Fibroblast of lung (primary cell): ENCODE results near the gene NFATC4. TPM values are rescaled to one million over a fixed set of nuclear protein-coding genes. Genes with fewer than 3 reads are reported as not detected.

ENCODE experiments used
- DNase-seq, 2 donors: peaks; one replicate each; pipeline versions ENCODE4 v3.0.0 to v3.0.0-alpha.2; 2010; ENCODE audit warnings: low read depth in 2 of 2
- H2AFZ ChIP-seq: 2 replicates; pipeline ENCODE4 v1.5.1; 2012; ENCODE audit warnings: low read length, control low read depth, inconsistent platforms
- H3K27ac ChIP-seq: 2 replicates; pipeline ENCODE4 v1.5.1; 2011; ENCODE audit warnings: low read length, control low read depth; ENCODE audit not compliant: insufficient read depth
- H3K27me3 ChIP-seq: 2 replicates; pipeline ENCODE4 v1.5.1; 2011; ENCODE audit warnings: mild to moderate bottlenecking, low read length; ENCODE audit not compliant: control insufficient read depth, insufficient read depth
- H3K36me3 ChIP-seq: 2 replicates; pipeline ENCODE4 v1.5.1; 2011; ENCODE audit warnings: low read length; ENCODE audit not compliant: control insufficient read depth, insufficient read depth
- H3K4me1 ChIP-seq: 2 replicates; pipeline ENCODE4 v1.5.1; 2011; ENCODE audit warnings: low read length; ENCODE audit not compliant: control insufficient read depth, insufficient read depth; ENCODE audit errors: extremely low read depth
- H3K4me2 ChIP-seq: 2 replicates; pipeline ENCODE4 v1.5.1; 2011; ENCODE audit warnings: low read length, control low read depth; ENCODE audit not compliant: insufficient read depth; ENCODE audit errors: extremely low read depth
- H3K4me3 ChIP-seq, 4 experiments: fragments of 200-600 bp in 1 of 4; sonication (generic) in 1 of 4; replicated peaks in 1 of 4; 2 replicates each; pipeline ENCODE4 v1.5.1; 2011 to 2016; ENCODE audit warnings: low read length in 4 of 4, low read depth in 3 of 4, mild to moderate bottlenecking in 3 of 4, control low read depth in 2 of 4, inconsistent platforms in 1 of 4, mixed read lengths in 1 of 4; ENCODE audit not compliant: insufficient read depth in 1 of 4; ENCODE audit errors: control extremely low read depth in 1 of 4
- H3K79me2 ChIP-seq: 2 replicates; pipeline ENCODE4 v1.5.1; 2012; ENCODE audit warnings: mild to moderate bottlenecking, low read length, inconsistent platforms; ENCODE audit not compliant: control insufficient read depth, insufficient read depth
- H3K9ac ChIP-seq: 2 replicates; pipeline ENCODE4 v1.5.1; 2011; ENCODE audit warnings: mild to moderate bottlenecking, low read length, control low read depth; ENCODE audit not compliant: insufficient read depth
- H3K9me3 ChIP-seq: 2 replicates; pipeline ENCODE4 v1.5.1; 2012; ENCODE audit warnings: low read depth, low read length; ENCODE audit not compliant: control insufficient read depth, insufficient read depth
- H4K20me1 ChIP-seq: 2 replicates; pipeline ENCODE4 v1.5.1; 2011; ENCODE audit warnings: low read length; ENCODE audit not compliant: control insufficient read depth, insufficient read depth; ENCODE audit errors: extremely low read depth
- CTCF ChIP-seq, 2 donors: IDR thresholded peaks in 1 of 2; conservative IDR thresholded peaks in 1 of 2; 1 replicate in 1 of 2; 2 replicates in 1 of 2; pipeline ENCODE4 v1.5.1; 2011 to 2012; ENCODE audit warnings: low read length in 2 of 2, control low read depth in 1 of 2, inconsistent platforms in 1 of 2, low read depth in 1 of 2, mild to moderate bottlenecking in 1 of 2
- EZH2 ChIP-seq: IDR thresholded peaks from 2 replicates; pipeline ENCODE4 v1.5.1; 2012; ENCODE audit warnings: low read length, control low read depth, mild to moderate bottlenecking; ENCODE audit errors: missing control alignments
- polyA plus RNA-seq, 2 donors: library from polyadenylated mRNA; depleted of rRNA in 1 of 2; stranded (reverse) in 1 of 2; unstranded in 1 of 2; fragments of >200 nt; gene quantifications; 2 replicates each; pipeline ENCODE4 v1.2.1, GENCODE V29; 2011 to 2012; ENCODE audit warnings: missing spikeins in 1 of 2
- total RNA-seq: library from RNA; depleted of rRNA; stranded (reverse); fragments of >200 nt; gene quantifications from 2 replicates; pipeline ENCODE4 v1.2.1, GENCODE V29; 2014

Gene NFATC4
- total and polyA plus RNA-seq, 2 donors (not counting 1 experiment from before 2014, with no cell fraction given), result 27.1 to 59.9 TPM

- Histone ChIP-seq H3K4me3 (peak overlapping the region; percentile 4 to 100 (median 22)), H3K36me3 (peaks cover 2% of the 10 kb centered on the region), H3K4me1 (peaks cover 24% of the 10 kb centered on the region), H2AFZ (peak overlapping the region; percentile 60), H3K27ac (peak overlapping the region; percentile 98), H3K4me2 (peak overlapping the region; percentile 53), H3K9me3 (no peaks in the 10 kb centered on the region), H3K27me3 (no peaks in the 10 kb centered on the region), H4K20me1 (no peaks in the 10 kb centered on the region), H3K79me2 (peaks cover 9% of the 10 kb centered on the region), H3K9ac (peak overlapping the region; percentile 72)
- DNase-seq, result peak; percentile 89 to 94
- TF ChIP-seq EZH2, result no peak
- TF ChIP-seq CTCF (conservative IDR thresholded peaks at IDR 0.05 in 1 of 2, IDR thresholded peaks at IDR 0.05 in 1 of 2; ENCODE audit: low read depth in 1 of 2, low read length in 2 of 2), result peak; percentile 87 to 94
Measured at GRCh38 chr14:24365600-24366412, 2.2 kb upstream of the NFATC4 start.

- Histone ChIP-seq H2AFZ (no peak overlapping the region), H3K27ac (peak overlapping the region; percentile 98), H3K27me3 (no peaks in the 10 kb centered on the region), H3K9ac (peak overlapping the region; percentile 72), H4K20me1 (no peaks in the 10 kb centered on the region), H3K79me2 (peaks cover 9% of the 10 kb centered on the region), H3K9me3 (no peaks in the 10 kb centered on the region), H3K4me1 (peaks cover 27% of the 10 kb centered on the region), H3K4me2 (peak overlapping the region; percentile 53), H3K36me3 (peaks cover 3% of the 10 kb centered on the region), H3K4me3 (peak overlapping the region; percentile 4 to 100 (median 42))
- TF ChIP-seq CTCF (conservative IDR thresholded peaks at IDR 0.05 in 1 of 2, IDR thresholded peaks at IDR 0.05 in 1 of 2; ENCODE audit: low read depth in 1 of 2, low read length in 2 of 2) (no peak), EZH2 (no peak)
- no peak for DNase-seq
Measured at GRCh38 chr14:24366413-24366720, 1.6 kb upstream of the NFATC4 start.

DNA sequence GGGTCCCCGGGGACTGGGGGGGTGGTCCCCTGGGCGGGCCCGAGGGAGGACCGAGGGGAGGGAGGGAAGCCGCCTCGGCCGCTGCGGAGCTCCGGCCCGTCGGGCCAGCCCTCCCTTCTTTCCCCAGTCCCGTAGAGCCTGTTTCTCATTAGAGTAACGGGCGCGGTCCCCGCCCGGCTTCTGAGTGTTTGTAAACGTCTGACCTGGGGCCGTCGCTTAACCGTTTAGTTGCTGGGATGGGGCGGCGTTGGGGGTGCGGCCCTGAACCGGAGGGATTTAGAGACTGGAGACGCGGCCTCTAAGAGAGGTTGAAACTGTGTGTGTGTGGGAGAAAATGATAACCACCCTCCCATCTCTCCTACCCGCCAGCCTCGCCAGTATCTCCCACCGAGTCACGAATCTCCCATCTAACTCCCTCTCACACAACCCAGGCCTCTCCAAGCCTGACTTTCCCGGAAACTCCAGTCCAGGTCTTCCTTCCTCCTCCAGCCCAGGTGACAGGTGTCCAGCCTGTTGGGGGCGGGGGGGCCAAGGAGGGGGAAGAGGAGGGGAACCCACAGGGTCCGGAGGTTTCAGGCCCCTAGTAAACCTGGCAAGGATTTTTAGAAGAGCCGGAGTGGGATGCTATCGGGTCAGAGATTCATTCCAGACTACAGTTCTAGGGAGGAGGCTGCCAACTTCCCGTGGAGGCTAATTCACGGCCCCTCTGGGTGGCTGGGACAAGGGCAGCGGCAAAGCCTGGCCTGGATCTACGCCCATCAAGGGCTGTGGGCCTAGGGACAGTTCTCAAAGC, 1.1 kb upstream of the NFATC4 start:
- H3K4me2 ChIP-seq, result peak overlapping the region; percentile 57
- peaks cover 4% of the 10 kb centered on the region for H3K36me3 ChIP-seq
- peak overlapping the region; percentile 49 to 100 (median 58) for H3K4me3 ChIP-seq
- H3K27ac ChIP-seq, result peak overlapping the region; percentile 98
- peaks cover 28% of the 10 kb centered on the region for H3K4me1 ChIP-seq
- no peaks in the 10 kb centered on the region for H3K9me3 ChIP-seq
- no peaks in the 10 kb centered on the region for H3K27me3 ChIP-seq
- peak overlapping the region; percentile 72 for H3K9ac ChIP-seq
- H4K20me1 ChIP-seq, result no peaks in the 10 kb centered on the region
- peak; percentile 90 to 96 for DNase-seq
- TF ChIP-seq EZH2 (no peak), CTCF (conservative IDR thresholded peaks at IDR 0.05 in 1 of 2, IDR thresholded peaks at IDR 0.05 in 1 of 2; ENCODE audit: low read depth in 1 of 2, low read length in 2 of 2) (no peak)
- H2AFZ ChIP-seq, result peak overlapping the region; percentile 56
- peaks cover 9% of the 10 kb centered on the region for H3K79me2 ChIP-seq
